SH-SY5Y (cell line): ENCODE data around the gene TWIST2.

Experiments used
- GATA2 ChIP-seq: IDR thresholded peaks from 2 replicates; pipeline ENCODE4 v1.6.1; 2011; ENCODE audit warnings: mild to moderate bottlenecking, low read depth, low read length
- GATA3 ChIP-seq: IDR thresholded peaks from 2 replicates; pipeline ENCODE4 v1.6.1; 2011; ENCODE audit warnings: low read depth, mild to moderate bottlenecking, low read length, moderate library complexity

The TWIST2 gene

DNA sequence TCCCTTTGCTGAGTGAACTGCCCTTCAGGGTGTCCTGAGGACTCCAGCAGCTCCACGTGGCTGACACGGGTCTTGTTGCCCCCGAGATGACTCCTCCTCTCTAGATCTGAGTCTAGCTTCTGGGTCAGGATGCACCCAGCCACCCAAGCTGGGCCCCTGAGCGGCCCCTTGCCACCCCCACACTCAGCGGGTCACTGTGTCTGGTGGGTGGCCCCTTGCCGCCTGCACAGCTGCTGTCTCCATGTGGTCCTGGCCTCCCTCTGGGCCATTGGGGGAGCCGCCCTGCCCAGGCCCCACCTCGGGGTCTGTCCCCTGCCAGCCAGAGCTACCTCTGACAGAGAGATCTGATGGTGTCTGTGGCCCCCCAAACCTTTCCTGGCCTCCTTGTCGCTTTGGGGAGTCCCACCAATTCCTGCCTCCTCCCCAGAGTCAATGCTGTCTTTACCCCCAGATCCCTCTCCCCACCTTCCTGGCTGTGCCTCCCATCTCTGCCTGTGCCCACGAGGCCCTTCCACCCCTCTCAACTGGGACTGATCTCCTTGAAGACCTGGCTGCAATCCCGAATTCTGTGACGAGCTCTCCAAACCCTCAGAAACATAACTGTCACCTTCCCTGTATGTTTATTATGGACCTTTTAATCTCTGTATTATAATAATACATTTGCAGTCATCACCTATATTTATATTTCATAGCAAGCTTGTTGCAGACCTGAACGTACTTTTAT, 46.5 kb downstream of the TWIST2 start:
- TF ChIP-seq GATA2 (no peak), GATA3 (no peak)

DNA sequence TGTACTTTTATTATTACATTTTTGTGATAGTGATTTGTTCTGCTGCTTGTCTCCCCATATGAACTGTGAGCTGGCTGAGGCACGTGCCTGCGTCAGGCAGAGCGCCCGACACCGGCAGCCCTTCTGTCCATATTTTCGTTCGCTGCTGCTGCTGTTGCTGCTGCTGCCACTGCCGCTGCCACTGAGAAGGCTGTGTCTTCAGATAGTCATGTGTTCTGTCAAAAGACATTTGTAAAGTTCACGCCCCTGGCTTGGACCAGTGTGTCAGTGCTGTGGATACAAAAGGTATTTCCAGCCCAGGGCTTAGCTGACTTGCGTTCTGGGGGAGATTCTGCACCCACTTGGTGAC, 47.0 kb downstream of the TWIST2 start:
- TF ChIP-seq GATA3, result no peak
- TF ChIP-seq GATA2, result no peak

DNA sequence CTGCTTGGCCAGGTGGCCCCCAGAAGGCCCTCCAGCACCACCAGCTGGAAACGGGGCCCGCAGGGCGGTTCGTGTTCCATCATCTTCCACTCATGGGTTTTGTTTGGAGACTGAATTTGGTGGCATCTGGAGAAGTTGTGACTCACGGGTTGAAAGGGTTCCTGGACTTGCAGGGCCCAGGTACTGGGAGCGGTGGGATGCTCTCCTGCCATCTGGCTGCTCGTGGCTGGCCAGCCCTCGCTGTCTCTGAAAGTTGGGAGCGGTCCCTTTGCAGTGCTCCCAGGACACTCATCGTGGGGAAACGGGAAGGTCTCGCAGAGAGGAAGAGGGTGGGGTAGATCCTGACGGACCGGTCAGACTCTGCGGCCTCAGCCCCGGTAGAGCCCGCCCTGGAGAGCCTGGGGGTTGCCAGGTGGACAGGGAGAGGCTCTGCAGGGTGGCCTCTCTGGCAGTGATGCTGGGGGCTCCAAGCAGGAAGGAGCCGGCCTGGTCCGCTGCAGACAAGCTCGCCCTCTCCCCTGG, 47.5 kb downstream of the TWIST2 start:
- no peak for TF ChIP-seq GATA2
- TF ChIP-seq GATA3, result no peak

DNA sequence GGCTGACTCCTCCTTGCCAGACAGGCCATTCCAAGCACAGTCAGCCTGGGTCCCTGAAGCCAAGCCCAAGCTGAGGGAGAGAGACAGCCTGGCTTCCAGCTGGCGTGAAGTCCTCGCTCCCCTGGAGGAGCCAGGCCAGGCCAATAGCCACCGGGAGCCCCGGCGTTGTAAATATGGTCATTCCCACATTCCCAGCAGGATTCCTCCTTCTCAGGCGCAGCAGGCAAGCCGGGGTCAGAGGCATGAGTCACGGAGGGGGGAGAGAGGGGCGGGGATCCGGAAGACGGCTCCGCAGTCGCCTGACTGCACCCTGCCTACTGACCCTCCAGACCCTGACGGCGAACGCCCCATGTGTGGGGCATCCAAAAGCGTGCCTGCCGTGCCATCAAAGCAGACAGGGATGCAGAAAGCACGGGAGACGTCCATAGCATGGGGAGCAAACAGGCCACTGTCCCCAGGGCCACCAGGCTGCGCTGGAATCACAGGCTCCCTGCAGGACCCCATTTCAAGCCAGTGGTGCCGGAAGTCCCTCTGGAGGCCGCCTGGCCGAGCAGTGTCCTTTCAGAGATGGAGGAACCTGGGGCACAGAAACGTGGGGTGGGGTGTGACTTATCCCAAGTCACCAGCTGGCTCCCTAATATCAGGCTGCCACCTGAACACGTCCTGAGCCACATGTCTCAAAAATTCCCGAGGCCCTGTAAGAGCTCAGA, 48.2 kb downstream of the TWIST2 start:
- TF ChIP-seq GATA2, result no peak
- TF ChIP-seq GATA3, result no peak

DNA sequence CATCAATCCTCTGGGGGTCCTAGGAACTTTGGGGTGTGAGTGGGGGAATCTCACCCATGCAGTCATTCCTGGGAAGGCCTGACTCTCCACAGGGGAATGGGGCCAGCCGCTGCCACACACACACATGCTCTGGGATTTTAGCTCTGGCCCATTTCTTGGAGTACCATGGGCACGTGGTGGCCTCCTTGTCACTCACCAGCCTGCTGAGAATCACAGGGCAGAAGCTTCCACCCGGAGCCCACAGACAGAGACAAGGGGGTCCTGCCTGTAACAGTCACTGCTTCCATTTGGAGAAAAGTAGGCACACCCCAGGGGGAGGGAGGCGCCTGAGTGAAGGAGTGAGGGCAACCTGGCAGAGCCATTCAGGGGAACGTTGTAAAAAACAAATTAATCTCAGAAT, 48.8 kb downstream of the TWIST2 start:
- no peak for TF ChIP-seq GATA2
- TF ChIP-seq GATA3, result no peak

GRCh38 chr2:238897122-238897880, 49.4 kb downstream of the TWIST2 start:
- no peak for TF ChIP-seq GATA2
- TF ChIP-seq GATA3, result no peak

- TF ChIP-seq GATA2 (no peak), GATA3 (no peak)
Observed at GRCh38 chr2:238897911-238898311, 50.0 kb downstream of the TWIST2 start.

DNA sequence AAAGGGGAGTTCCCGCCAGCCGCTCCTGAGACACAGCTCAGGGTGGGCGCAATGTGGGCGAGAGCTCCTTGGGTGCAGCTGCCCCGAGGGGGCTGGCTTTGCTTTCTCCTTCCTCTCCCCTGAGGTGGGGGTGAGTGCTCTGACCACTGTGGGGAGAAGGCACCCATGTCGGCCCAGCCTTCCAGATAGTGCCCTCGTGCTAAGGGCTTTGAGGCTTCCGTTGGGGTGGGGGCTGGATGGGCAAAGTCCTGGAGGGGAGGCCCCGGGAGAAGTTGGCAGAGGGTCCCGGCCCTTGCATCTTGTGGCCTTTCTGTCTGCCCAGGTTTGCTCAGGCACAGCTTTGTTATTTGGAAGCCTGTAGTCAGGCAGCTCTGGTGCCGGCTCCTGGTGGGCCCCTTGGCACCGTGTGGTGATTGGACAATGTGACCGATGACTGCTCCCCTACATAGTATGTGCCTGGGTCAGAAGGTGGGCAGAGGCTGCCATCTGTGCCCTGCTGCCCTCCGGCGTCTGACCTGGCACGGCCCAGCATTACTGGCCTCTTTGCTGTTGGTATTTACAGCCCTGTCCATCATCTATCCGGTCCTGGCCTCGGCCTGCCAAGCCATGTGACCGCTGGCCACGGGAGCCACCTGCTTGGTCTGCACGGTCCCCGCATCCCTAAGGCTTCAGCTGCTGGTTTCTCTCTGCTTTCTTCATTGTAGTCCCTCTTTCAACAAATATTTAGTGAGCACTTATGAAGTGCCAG, 50.8 kb downstream of the TWIST2 start:
- TF ChIP-seq GATA2, result no peak
- no peak for TF ChIP-seq GATA3

DNA sequence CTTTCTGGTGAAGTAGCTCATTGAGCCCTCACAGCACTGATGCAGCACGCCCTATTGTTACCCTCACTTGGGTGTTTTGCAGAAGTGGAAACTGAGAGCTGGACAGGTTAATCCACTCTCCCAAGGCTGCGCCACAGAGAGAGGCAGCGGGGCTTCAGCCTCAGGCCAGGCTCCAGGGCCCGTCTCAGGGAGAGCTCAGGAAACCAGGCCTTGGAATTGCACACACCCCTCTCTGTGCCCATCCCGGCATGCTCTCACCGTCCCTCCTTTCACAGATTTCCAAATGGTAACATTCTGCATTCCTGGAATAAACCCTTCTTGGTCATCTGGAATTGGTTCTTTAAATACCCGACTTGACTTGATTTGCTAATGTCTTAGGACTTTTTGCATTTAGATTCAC, 51.5 kb downstream of the TWIST2 start:
- TF ChIP-seq GATA2 (no peak), GATA3 (no peak)

DNA sequence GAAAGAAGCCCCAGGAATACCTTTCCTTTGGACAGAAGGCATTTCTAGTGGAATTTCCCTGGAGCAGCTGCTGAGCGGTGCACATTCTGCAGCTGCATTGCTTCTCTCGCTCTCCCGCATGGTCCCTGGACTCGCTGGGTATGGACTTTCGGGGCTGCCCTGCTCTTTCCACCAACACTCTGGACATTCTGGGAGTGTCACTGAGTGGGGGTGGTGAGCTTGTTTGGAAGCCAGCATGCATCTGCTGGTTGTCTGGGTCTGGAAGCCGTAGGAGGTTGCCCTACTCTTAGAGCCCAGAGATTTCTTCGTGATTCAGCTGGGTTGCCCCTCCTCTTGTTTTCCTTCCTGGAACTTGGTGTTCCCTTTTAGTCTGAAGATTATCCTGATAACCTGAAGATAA, 52.6 kb downstream of the TWIST2 start:
- no peak for TF ChIP-seq GATA2
- TF ChIP-seq GATA3, result no peak

- TF ChIP-seq GATA3 (no peak), GATA2 (no peak)
Observed at GRCh38 chr2:238901461-238902057, 53.7 kb downstream of the TWIST2 start.

DNA sequence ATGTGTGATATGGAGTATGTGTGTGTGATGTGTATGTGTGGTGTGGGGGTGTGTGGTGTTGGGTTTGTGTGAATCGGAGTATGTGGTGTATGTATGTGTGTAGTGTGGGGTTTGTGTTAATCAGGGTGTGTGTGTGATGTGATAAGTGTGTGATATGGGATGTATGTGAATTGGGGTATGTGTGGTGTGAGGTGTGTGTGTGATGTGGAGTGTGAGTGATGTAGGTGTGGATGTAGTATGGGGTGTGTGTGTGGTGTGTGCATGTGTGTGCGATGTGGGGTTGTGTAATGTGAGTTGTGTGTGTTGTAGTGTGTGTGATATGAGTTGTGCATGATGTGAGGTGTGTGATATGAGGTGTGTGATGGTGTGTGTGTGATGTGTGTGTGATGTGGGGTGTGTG, 54.4 kb downstream of the TWIST2 start:
- TF ChIP-seq GATA2, result no peak
- TF ChIP-seq GATA3, result no peak

- TF ChIP-seq GATA2 (no peak), GATA3 (no peak)
Observed at GRCh38 chr2:238903141-238903540, 55.3 kb downstream of the TWIST2 start.
